ENCODE results near the gene SFTPA2. TPM values are rescaled to one million over a fixed set of nuclear protein-coding genes. Genes with fewer than 3 reads are reported as not detected.
"Not testable (repeated sequence)": the region's sequence is repeated elsewhere in the genome, so short reads cannot be mapped to it uniquely, and the experiment has no call there.

The SFTPA2 gene
- 1 to 10 TPM in 1 of 2 donors, under 1 TPM in 1; 0.19 to 2.6 TPM for total RNA-seq
- long read RNA-seq, donor 1, result 0 reads
- long read RNA-seq, donor 2, partial matches to known transcripts, result 0 of 1 reads
- long read RNA-seq, donor 2, other reads (novel, unspliced or antisense), result 0 of 1 reads

- intact Hi-C loops (cut with DNase I), result loop anchor here in 1 of 2 donors (5.0 kb wide), 1 partner anchor 1112 kb away; no protein-coding TSS in a partner anchor
- no peak for DNase-seq (ENCODE audit: low spot score)
Observed at GRCh38 chr10:79560160-79560709, at the start of gene SFTPA2. SFTPA2 (minus strand) TSS chr10:79560407; CDS start chr10:79559483, 924 bp downstream.

GRCh38 chr10:79608505-79609375, 48.5 kb upstream of the SFTPA2 start:
- DNase-seq (ENCODE audit: low spot score), result no peak
- intact Hi-C loops (cut with DNase I), result no loop called here

- intact Hi-C loops (cut with DNase I), result no loop called here
- no peak for DNase-seq (ENCODE audit: low spot score)
Observed at GRCh38 chr10:79605308-79605707, 45.1 kb upstream of the SFTPA2 start.

GRCh38 chr10:79604294-79604693, 44.1 kb upstream of the SFTPA2 start:
- intact Hi-C loops (cut with DNase I), result no loop called here

DNA sequence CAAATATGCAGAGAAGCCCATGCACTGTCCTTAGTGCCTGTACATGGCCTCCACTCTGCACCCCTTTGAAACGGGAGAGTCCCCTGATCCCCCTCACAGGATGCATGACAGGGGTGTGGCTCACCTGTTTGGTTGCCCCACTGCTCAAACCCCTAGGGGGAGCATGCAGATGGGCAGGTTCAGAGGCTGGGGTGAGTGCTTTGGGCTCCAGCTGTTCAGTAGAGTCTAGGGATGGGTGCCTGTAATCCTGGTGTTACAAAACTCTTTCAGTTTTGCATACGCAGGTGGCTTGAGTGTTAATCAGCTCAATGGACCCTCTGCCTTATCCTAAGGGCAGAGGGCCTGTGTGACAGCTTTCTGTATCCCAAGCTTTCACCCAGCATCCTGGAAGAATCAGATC, 42.7 kb upstream of the SFTPA2 start:
- intact Hi-C loops (cut with DNase I), result no loop called here
- DNase-seq (ENCODE audit: low spot score), result no peak

More at GRCh38 chr10:79604294-79604693, 44.1 kb upstream of the SFTPA2 start:
- DNase-seq (ENCODE audit: low spot score), result no peak

DNA sequence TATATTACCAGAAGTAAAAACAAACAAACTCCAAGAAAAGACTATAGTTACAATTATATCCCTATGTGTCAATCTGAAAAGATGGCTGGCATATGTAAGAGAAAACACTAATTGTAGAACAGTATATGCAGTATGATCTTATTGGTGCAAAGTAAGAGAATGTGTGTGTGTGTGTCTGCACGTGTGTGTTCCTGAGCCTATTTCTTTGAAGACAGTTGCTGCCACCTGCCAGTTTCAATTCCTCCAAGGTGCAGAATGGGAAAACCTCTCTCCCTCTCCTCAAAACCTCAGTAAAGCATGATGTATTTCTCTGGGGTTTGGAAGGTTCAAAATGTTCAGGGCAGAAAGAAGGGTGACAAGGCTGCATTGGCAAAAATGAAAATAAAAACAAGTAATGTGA, 41.7 kb upstream of the SFTPA2 start:
- intact Hi-C loops (cut with DNase I), result no loop called here
- no peak for DNase-seq (ENCODE audit: low spot score)

DNA sequence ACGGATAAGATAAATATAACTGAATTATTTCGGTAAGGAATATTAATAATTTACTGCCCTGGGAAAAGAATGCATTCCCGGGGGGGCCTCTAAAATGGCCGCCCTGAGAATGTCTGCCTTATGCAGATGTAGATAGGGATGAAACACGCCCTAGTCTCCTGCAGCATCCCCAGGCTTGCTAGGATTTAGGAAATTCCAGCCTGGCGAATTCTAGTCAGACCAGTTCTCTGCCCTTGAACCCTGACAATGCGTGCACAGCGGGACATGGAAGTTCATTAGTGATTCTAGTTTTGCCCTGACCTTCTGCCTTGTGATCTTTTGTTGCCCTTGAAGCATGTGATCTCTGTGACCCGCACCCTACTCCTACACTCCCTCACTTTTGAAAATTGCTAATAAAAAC, 39.4 kb upstream of the SFTPA2 start:
- intact Hi-C loops (cut with DNase I), result not testable (repeated sequence)

GRCh38 chr10:79595510-79595909, 35.3 kb upstream of the SFTPA2 start:
- intact Hi-C loops (cut with DNase I), result no loop called here

More for the DNA sequence above, 39.4 kb upstream of the SFTPA2 start:
- not testable (repeated sequence) for DNase-seq (ENCODE audit: low spot score)

DNA sequence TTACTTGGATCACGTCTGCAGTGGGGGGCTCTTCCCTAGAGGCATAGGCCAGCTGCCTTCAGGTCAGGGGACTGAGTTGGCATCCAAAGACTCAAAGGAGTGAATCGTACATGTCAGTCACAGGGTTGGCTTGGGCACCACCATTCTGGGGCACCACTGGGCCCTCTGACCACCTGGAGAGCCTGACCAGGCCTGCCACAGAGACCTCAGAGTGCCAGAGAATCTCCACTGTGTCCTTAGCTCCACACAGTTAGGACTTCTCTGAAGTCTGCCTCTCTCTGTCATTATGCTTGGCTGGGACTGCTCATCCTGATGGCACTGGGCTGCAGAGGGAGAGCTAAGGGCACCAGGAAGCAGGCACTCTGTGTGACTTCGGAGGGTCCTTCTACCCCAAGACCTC, 34.4 kb upstream of the SFTPA2 start:
- intact Hi-C loops (cut with DNase I); DNase-seq (ENCODE audit: low spot score): not testable (repeated sequence)

More at GRCh38 chr10:79595510-79595909, 35.3 kb upstream of the SFTPA2 start:
- DNase-seq (ENCODE audit: low spot score), result no peak

- DNase-seq (ENCODE audit: low spot score), result no peak
- intact Hi-C loops (cut with DNase I), result no loop called here
Observed at GRCh38 chr10:79593377-79593776, 33.2 kb upstream of the SFTPA2 start.

GRCh38 chr10:79588800-79589199, 28.6 kb upstream of the SFTPA2 start:
- intact Hi-C loops (cut with DNase I), result no loop called here
- no peak for DNase-seq (ENCODE audit: low spot score)

- DNase-seq (ENCODE audit: low spot score), result no peak
- intact Hi-C loops (cut with DNase I), result no loop called here
Observed at GRCh38 chr10:79586933-79587332, 26.7 kb upstream of the SFTPA2 start.

GRCh38 chr10:79585870-79586527, 25.8 kb upstream of the SFTPA2 start:
- intact Hi-C loops (cut with DNase I), result no loop called here
- no peak for DNase-seq (ENCODE audit: low spot score)

DNA sequence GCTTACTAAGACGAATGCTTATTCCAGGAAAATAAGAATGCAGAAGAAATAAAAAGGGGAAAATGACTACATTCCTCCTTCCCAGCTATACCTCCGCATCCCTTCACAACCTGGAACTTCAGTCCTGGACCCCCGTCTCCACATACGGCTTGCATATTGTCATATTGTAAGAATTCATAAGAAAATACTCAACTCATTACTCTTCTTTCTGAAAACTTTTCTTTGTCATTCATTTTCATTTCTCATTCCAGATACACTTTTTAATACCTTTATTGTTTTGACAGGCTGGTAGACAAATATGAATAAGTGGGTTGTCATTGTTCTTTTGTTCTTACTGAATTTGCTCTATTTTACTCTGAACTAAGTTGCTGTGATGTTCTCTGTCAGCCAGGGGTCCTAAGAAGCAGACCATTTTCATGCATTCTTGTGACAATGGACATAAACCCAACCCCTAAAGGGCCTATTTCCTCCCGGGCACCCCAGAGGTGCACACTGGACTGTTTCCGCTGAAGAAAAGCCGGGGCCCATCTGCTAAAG, 23.3 kb upstream of the SFTPA2 start:
- intact Hi-C loops (cut with DNase I), result no loop called here

DNA sequence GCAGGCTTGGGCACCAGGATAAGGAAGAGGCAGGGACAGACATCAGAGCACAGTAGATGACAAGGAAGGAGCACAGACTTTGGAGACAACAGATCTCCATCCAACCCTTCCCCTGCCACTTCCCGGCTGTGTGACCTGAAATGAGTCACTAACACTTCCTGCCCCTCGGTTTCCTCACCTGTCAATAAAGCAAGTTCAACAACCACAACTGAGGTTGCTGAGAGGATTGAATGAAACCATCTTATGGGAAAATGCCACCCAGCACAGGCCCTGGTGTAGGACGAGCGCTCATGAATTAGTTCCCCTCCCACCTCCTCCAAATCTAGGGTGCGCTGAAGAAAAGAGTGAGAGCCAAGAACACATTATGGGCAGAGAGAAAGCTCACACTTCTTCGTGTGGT, 22.7 kb upstream of the SFTPA2 start:
- DNase-seq (ENCODE audit: low spot score); intact Hi-C loops (cut with DNase I): not testable (repeated sequence)

More for the DNA sequence above, 23.3 kb upstream of the SFTPA2 start:
- DNase-seq (ENCODE audit: low spot score), result no peak

GRCh38 chr10:79582096-79582495, 21.9 kb upstream of the SFTPA2 start:
- DNase-seq (ENCODE audit: low spot score), result no peak
- intact Hi-C loops (cut with DNase I), result no loop called here

DNA sequence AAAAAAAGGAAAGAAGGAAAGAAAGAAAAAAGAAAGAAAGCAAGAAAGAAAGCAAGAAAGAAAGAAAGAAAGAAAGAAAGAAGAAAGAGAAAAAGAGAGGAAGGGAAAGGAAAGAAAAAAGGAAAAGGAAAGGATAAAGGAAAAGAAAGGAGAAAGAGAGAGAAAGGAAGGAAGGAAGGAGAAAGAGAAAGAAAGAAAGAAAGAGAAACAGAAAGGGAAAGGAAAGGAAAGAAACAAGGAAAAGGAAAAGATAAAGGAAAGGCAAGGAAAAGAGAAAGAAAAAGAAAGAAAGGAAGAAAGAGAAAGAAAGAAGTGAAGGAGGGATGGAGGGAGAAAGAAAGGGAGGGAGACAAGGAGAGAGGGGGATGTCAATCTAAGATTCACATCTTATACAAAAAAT, 20.8 kb upstream of the SFTPA2 start:
- DNase-seq (ENCODE audit: low spot score), result no peak
- intact Hi-C loops (cut with DNase I), result no loop called here

- intact Hi-C loops (cut with DNase I), result no loop called here
- no peak for DNase-seq (ENCODE audit: low spot score)
Observed at GRCh38 chr10:79579361-79579760, 19.2 kb upstream of the SFTPA2 start.

DNA sequence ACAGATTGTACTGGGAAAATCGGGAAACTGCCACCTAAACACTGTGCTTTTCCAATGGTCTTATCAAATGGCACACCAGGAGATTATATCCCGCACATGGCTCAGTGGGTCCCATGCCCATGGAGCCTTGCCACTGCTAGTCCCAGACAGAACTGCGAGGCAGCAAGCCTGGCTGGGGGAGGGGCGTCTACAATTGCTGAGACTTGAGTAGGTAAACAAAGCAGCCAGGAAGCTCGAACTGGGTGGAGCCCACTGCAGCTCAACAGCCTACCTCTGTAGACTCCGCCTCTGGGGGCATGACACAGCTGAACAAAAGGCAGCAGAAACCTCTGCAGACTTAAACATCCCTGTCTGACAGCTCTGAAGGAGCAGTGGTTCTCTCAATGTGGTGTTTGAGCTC, 10.4 kb upstream of the SFTPA2 start:
- intact Hi-C loops (cut with DNase I); DNase-seq (ENCODE audit: low spot score): not testable (repeated sequence)

- intact Hi-C loops (cut with DNase I), result loop anchor here in 1 of 2 donors (5.0 kb wide), 1 partner anchor 1109 kb away; no protein-coding TSS in a partner anchor
- DNase-seq (ENCODE audit: low spot score), result no peak
Observed at GRCh38 chr10:79563426-79563825, 3.2 kb upstream of the SFTPA2 start.
